A549 (cell line): ENCODE data around the gene LASP1.

Experiments
- JUNB ChIP-seq: fragments of >200 bp; sonication (Bioruptor Twin); formaldehyde crosslinking; IDR thresholded peaks from 2 replicates; pipeline ENCODE4 v1.6.1; 2016
- KDM1A ChIP-seq: fragments of 200-600 bp; sonication (generic); IDR thresholded peaks from 2 replicates; pipeline ENCODE4 v1.6.1; 2016; ENCODE audit warnings: low read depth, mild to moderate bottlenecking
- POLR2A ChIP-seq: IDR thresholded peaks from 2 replicates; pipeline ENCODE4 v1.6.1; 2012; ENCODE audit warnings: mild to moderate bottlenecking, low read length
- RFX5 ChIP-seq: fragments of 450-650 bp; IDR thresholded peaks from 2 replicates; pipeline ENCODE4 v1.7.1; 2014; ENCODE audit warnings: antibody characterized with exemption, mild to moderate bottlenecking, moderate library complexity
- ZC3H11A ChIP-seq: fragments of 450-650 bp; IDR thresholded peaks from 2 replicates; pipeline ENCODE4 v1.6.1; 2014; ENCODE audit warnings: antibody characterized with exemption, mild to moderate bottlenecking
- TF ChIP-seq, protein P1 (sequence below): fragments of >200 bp; sonication (Bioruptor Twin); formaldehyde crosslinking; IDR thresholded peaks from 3 replicates; pipeline ENCODE4 v1.5.1; 2016
- TF ChIP-seq, protein P2 (sequence below): fragments of 200-600 bp; sonication (generic); IDR thresholded peaks from 2 replicates; pipeline ENCODE4 v1.6.1; 2016; ENCODE audit warnings: antibody characterized with exemption, mild to moderate bottlenecking, moderate library complexity
- TF ChIP-seq, protein P3 (sequence below): fragments of 150-350 bp; IDR thresholded peaks from 2 replicates; pipeline ENCODE4 v1.6.1; 2014; ENCODE audit warnings: low read depth, mild to moderate bottlenecking, low read length

DNA sequence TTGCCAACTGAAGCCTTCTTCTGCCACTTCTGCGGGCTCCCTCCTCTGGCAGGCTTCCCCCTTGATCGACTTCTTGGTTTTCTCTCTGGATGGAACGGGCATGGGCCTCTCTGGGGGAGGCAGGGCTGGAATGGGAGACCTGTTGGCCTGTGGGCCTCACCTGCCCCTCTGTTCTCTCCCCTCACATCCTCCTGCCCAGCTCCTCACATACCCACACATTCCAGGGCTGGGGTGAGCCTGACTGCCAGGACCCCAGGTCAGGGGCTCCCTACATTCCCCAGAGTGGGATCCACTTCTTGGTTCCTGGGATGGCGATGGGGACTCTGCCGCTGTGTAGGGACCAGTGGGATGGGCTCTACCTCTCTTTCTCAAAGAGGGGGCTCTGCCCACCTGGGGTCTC, 49.1 kb downstream of the LASP1 start:
- TF ChIP-seq, protein P1, sequence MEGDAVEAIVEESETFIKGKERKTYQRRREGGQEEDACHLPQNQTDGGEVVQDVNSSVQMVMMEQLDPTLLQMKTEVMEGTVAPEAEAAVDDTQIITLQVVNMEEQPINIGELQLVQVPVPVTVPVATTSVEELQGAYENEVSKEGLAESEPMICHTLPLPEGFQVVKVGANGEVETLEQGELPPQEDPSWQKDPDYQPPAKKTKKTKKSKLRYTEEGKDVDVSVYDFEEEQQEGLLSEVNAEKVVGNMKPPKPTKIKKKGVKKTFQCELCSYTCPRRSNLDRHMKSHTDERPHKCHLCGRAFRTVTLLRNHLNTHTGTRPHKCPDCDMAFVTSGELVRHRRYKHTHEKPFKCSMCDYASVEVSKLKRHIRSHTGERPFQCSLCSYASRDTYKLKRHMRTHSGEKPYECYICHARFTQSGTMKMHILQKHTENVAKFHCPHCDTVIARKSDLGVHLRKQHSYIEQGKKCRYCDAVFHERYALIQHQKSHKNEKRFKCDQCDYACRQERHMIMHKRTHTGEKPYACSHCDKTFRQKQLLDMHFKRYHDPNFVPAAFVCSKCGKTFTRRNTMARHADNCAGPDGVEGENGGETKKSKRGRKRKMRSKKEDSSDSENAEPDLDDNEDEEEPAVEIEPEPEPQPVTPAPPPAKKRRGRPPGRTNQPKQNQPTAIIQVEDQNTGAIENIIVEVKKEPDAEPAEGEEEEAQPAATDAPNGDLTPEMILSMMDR, result no peak
- TF ChIP-seq, protein P2, sequence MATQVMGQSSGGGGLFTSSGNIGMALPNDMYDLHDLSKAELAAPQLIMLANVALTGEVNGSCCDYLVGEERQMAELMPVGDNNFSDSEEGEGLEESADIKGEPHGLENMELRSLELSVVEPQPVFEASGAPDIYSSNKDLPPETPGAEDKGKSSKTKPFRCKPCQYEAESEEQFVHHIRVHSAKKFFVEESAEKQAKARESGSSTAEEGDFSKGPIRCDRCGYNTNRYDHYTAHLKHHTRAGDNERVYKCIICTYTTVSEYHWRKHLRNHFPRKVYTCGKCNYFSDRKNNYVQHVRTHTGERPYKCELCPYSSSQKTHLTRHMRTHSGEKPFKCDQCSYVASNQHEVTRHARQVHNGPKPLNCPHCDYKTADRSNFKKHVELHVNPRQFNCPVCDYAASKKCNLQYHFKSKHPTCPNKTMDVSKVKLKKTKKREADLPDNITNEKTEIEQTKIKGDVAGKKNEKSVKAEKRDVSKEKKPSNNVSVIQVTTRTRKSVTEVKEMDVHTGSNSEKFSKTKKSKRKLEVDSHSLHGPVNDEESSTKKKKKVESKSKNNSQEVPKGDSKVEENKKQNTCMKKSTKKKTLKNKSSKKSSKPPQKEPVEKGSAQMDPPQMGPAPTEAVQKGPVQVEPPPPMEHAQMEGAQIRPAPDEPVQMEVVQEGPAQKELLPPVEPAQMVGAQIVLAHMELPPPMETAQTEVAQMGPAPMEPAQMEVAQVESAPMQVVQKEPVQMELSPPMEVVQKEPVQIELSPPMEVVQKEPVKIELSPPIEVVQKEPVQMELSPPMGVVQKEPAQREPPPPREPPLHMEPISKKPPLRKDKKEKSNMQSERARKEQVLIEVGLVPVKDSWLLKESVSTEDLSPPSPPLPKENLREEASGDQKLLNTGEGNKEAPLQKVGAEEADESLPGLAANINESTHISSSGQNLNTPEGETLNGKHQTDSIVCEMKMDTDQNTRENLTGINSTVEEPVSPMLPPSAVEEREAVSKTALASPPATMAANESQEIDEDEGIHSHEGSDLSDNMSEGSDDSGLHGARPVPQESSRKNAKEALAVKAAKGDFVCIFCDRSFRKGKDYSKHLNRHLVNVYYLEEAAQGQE, result no peak
- TF ChIP-seq KDM1A (no peak), ZC3H11A (no peak), POLR2A (no peak), RFX5 (no peak), JUNB (no peak)
- TF ChIP-seq, protein P3, sequence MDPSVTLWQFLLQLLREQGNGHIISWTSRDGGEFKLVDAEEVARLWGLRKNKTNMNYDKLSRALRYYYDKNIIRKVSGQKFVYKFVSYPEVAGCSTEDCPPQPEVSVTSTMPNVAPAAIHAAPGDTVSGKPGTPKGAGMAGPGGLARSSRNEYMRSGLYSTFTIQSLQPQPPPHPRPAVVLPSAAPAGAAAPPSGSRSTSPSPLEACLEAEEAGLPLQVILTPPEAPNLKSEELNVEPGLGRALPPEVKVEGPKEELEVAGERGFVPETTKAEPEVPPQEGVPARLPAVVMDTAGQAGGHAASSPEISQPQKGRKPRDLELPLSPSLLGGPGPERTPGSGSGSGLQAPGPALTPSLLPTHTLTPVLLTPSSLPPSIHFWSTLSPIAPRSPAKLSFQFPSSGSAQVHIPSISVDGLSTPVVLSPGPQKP, result no peak
